ENCODE measurements around the gene SEMA3C.

DNA sequence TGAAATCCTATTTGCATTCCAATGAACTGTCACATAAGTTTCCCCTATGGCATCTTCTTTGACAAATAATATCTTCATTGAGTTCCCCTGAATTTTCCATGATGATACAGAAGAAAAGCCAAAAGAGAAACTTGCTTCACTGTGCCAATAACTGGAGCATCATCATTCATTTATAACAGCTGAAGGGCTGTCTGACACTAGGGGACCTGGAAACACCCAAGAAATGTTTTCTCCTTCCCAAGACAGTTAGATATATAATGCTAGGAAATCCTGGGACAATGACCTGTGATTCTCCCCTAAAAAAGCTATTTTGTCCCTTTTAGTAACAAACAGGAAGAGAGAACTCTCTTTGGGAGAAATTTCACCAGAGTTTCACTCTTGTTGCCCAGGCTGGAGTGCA lies 133.6 kb downstream of the SEMA3C start:
- TF ChIP-seq, protein P1, sequence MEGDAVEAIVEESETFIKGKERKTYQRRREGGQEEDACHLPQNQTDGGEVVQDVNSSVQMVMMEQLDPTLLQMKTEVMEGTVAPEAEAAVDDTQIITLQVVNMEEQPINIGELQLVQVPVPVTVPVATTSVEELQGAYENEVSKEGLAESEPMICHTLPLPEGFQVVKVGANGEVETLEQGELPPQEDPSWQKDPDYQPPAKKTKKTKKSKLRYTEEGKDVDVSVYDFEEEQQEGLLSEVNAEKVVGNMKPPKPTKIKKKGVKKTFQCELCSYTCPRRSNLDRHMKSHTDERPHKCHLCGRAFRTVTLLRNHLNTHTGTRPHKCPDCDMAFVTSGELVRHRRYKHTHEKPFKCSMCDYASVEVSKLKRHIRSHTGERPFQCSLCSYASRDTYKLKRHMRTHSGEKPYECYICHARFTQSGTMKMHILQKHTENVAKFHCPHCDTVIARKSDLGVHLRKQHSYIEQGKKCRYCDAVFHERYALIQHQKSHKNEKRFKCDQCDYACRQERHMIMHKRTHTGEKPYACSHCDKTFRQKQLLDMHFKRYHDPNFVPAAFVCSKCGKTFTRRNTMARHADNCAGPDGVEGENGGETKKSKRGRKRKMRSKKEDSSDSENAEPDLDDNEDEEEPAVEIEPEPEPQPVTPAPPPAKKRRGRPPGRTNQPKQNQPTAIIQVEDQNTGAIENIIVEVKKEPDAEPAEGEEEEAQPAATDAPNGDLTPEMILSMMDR (IDR thresholded peaks at IDR 0.05; ENCODE audit: low read depth, low read length, poor library complexity, severe bottlenecking), result no peak
- TF ChIP-seq EZH2phosphoT487 (IDR thresholded peaks at IDR 0.05; ENCODE audit: borderline replicate concordance, low read length), result no peak

Measured in DOHH2 (cell line).